Central memory CD4-positive, alpha-beta T cell (primary cell): Measurements from ENCODE around the gene PAGE4.

Experiments used
- DNase-seq: peaks from one replicate; pipeline ENCODE4 v3.0.0; 2022

Gene PAGE4

DNA sequence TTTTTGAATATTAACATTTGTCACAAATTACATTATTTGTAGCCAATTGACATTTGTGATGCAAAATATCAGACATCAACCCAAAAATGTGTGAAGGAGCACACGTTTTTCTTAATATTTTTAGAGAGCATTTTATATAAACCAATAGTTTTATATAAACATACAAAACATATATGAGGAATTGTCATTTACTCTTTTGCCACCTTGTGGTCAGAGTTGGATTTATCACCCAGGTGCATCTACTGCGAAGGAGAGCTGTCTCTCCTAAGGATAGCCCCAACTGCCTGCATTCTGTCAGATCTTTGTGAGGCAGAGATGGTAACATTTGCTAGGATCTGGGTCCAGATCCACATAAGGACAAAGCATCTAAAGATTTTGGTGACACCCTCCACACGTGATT, 47.6 kb downstream of the PAGE4 start:
- no peak for DNase-seq

DNA sequence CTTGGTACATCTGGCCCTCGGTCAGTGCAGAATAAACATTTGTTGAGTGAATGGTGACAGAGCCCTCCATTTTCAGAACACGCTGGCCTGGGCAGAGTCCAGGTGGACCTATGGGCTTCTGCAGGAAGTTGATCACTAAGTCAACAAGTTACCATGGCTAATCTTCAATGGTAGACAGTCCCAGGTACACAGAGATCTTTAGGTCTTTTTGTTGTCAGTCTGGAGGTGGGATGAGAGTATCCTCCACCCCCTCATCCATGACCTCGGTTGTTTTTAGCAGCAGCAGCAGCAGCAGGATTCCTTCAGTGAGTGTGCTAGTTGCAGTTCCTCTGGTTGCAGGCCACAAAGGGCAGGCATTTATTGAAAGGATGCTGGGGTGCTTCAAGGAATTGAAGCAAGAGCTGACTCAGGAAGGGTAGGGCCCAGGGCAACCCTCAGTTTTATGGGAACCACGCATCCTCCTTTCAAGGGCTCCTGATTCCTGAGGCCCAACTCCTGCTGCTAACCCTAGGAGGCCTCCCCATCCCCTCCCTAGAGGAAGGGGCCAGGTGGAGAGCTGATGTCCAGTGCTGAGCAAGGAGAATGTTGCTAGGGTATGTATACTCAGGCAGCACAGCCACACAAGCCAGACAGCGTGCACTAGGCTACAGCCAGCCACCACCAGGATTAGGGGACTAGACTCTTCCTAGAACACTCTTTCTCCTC, 48.4 kb downstream of the PAGE4 start:
- no peak for DNase-seq

DNA sequence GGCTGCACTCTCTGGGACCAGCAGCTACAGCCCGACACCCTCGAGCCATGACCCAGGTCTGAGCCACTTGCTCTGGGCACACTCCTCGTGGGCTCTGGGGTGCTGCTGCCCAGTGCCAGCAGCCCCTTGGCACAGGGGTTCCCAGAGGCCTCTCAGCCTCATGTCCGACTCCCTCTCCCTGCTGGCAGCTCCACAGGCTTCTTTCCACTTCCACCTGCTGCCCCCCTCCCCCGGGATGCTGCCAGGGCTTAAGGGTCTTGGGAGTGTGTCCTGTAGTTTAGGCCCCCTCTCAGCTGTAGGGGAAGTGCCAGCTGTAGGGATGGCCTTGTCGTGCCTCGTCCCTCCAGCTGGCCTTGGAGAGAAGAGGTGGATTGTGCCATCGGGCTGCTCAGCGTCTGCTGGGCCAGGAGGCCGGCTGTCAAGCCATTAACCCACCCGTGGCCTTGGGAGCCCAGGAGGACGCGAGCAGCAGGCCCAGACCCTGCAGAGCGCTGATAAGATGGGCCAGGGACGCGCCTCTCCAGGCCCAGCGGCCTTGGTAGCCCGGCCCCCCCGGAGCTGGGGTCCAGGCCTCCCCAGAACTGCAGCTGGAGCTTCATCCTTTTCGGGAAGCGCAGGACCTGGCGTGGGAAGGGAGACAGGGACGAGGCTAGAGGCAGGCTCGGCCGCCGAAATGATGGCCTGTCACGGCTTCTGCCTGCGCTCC, 49.2 kb downstream of the PAGE4 start:
- no peak for DNase-seq

DNA sequence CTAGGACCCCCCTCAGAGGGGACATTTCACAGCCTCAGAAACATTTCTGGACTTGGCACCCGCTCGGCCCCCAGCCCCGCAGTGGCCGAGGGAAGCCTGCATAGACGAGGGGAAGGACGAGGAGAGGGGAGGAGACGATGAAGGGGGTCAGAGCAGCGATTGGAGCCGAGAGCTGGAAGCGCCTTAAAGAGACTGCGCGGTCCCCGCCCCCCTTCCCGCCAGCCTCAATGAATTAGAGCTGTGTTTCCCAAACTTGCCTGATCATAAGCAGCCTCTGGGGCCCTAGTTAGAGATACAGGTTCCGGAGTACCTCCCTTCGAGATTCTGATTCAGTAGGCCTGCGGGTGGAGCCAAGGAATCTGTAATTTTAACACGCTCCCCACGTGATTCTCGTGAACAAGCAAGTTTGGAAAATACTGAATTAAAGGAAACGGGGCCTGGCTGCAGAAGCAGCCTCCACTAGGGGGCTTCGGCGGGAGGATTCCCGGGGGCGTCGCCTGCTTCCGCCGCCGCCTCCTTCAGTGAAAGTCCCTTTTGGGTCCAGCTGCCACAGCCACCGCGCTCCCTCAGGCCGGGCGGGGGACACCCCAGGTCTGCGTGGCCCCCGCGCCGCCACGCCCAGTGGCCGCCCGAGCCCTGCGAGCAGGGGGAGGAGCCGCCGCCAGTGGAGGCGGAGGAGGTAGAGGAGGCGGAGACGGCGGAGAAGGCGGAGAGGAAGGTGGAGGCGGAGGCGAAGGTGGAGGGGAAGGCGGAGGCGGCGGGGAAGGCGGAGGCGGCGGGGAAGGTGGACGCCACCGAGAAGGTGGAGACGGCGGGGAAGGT, 49.9 kb downstream of the PAGE4 start, which contains the start of gene USP27X:
USP27X (plus strand) TSS at position 651 of the 822 bp plus-strand sequence. CDS start 824 bp downstream, outside the sequence.
- peak; percentile 76 for DNase-seq

DNA sequence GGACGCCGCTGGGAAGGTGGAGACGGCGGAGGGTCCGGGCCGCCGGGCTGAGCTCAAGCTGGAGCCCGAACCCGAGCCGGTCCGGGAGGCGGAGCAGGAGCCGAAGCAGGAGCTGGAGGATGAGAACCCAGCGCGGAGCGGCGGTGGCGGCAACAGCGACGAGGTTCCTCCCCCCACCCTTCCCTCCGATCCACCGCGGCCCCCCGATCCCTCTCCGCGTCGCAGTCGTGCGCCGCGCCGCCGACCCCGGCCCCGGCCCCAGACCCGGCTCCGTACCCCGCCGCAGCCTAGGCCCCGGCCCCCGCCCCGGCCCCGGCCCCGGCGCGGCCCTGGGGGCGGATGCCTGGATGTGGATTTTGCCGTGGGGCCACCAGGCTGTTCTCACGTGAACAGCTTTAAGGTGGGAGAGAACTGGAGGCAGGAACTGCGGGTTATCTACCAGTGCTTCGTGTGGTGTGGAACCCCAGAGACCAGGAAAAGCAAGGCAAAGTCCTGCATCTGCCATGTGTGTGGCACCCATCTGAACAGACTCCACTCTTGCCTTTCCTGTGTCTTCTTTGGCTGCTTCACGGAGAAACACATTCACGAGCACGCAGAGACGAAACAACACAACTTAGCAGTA, 50.7 kb downstream of the PAGE4 start:
- no peak for DNase-seq

DNA sequence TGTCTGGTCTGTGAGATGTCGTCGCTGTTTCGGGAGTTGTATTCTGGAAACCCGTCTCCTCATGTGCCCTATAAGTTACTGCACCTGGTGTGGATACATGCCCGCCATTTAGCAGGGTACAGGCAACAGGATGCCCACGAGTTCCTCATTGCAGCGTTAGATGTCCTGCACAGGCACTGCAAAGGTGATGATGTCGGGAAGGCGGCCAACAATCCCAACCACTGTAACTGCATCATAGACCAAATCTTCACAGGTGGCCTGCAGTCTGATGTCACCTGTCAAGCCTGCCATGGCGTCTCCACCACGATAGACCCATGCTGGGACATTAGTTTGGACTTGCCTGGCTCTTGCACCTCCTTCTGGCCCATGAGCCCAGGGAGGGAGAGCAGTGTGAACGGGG, 51.6 kb downstream of the PAGE4 start:
- no peak for DNase-seq
